ENCODE results near the gene SAPCD1. TPM values are rescaled to one million over a fixed set of nuclear protein-coding genes. Genes with fewer than 3 reads are reported as not detected.

Gene SAPCD1
- total RNA-seq, 2 experiments from 2014 or later: 7.6 to 9.5 TPM

DNA sequence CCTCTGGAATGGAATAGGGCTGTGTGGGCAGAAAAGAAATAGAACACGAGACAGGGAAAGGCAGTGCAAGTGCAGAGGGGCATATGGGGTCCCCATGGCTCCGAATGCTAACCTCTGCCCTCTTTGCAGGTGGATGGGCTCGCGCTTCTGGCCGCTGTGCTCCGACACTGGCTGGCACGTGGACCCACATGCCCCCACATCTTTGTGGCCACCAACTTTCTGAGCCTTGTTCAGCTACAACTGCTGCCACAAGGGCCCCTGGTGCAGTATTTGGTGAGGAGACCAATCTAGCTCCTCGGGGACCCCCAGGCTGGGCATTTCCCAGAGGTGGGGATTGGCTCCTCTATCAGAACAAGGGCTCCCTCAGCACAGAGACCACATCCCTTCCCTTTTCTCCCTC, 1.1 kb upstream of the SAPCD1 start:
- H3K9me3 Mint-ChIP-seq: no peaks in the 10 kb centered on the region
- H3K4me1 Mint-ChIP-seq: no peaks in the 10 kb centered on the region
- no peak for DNase-seq
- H3K27ac Mint-ChIP-seq: no peak overlapping the region
- no peaks in the 10 kb centered on the region for H3K27me3 Mint-ChIP-seq
- H3K36me3 Mint-ChIP-seq: peaks cover 47% of the 10 kb centered on the region
- no peak overlapping the region for H3K4me3 Mint-ChIP-seq

- Mint-ChIP-seq H3K4me3 (no peak overlapping the region), H3K36me3 (peaks cover 46% of the 10 kb centered on the region), H3K27ac (no peak overlapping the region), H3K4me1 (no peaks in the 10 kb centered on the region), H3K9me3 (no peaks in the 10 kb centered on the region), H3K27me3 (no peaks in the 10 kb centered on the region)
- no peak for DNase-seq
Measured at GRCh38 chr6:31762878-31763618, 592 bp downstream of the SAPCD1 start.

DNA sequence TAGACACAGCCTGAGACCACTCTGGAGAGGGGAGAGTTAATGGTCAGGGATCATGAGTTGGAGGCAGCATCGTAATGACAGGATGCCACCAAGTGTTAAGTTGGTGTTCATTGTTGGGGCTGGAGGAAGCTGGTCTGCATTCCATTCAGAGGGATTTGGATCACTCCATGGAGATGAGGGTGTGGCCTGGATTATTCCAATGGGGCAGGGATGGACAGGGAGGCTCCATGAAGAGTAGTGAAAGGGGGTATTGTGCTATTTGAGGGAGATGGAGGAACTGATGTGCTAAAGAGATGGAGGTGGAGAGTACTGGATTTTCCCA, 1.1 kb downstream of the SAPCD1 start:
- no peaks in the 10 kb centered on the region for H3K27me3 Mint-ChIP-seq
- no peak for DNase-seq
- H3K36me3 Mint-ChIP-seq: peaks cover 44% of the 10 kb centered on the region
- no peaks in the 10 kb centered on the region for H3K4me1 Mint-ChIP-seq
- H3K27ac Mint-ChIP-seq: no peak overlapping the region
- no peaks in the 10 kb centered on the region for H3K9me3 Mint-ChIP-seq
- no peak overlapping the region for H3K4me3 Mint-ChIP-seq

- peaks cover 38% of the 10 kb centered on the region for H3K36me3 Mint-ChIP-seq
- H3K9me3 Mint-ChIP-seq: no peaks in the 10 kb centered on the region
- no peaks in the 10 kb centered on the region for H3K27me3 Mint-ChIP-seq
- H3K4me3 Mint-ChIP-seq: no peak overlapping the region
- no peaks in the 10 kb centered on the region for H3K4me1 Mint-ChIP-seq
- DNase-seq: no peak
- no peak overlapping the region for H3K27ac Mint-ChIP-seq
Measured at GRCh38 chr6:31764198-31764597, 1.7 kb downstream of the SAPCD1 start.

DNA sequence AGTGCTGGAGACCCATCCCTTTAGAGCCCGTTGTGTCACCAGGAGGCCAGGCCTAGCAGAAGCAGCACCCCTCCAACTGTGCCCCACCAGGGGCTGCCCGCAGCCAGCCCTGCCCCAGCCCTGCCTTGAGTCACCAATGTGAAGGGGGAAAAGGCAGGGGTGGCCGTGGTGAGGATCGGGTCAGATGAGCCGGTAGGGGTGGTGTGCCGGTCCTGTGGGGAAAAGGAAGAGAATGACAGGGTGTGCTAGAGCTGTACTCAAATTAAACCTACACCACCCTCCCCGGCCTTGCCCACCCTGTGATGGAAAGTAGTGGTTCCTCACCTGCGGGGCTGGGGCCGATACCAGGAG, 3.1 kb downstream of the SAPCD1 start:
- peaks cover 5% of the 10 kb centered on the region for H3K4me1 Mint-ChIP-seq
- no peaks in the 10 kb centered on the region for H3K27me3 Mint-ChIP-seq
- no peak for DNase-seq
- H3K4me3 Mint-ChIP-seq: no peak overlapping the region
- H3K36me3 Mint-ChIP-seq: peaks cover 34% of the 10 kb centered on the region
- no peak overlapping the region for H3K27ac Mint-ChIP-seq
- no peaks in the 10 kb centered on the region for H3K9me3 Mint-ChIP-seq

- Mint-ChIP-seq H3K9me3 (no peaks in the 10 kb centered on the region), H3K4me3 (no peak overlapping the region), H3K4me1 (peaks cover 7% of the 10 kb centered on the region), H3K27me3 (no peaks in the 10 kb centered on the region), H3K36me3 (peaks cover 29% of the 10 kb centered on the region), H3K27ac (no peak overlapping the region)
- DNase-seq: no peak
Measured at GRCh38 chr6:31765910-31766794, 3.7 kb downstream of the SAPCD1 start.

- Mint-ChIP-seq H3K36me3 (peaks cover 28% of the 10 kb centered on the region), H3K27ac (no peak overlapping the region), H3K4me1 (peaks cover 14% of the 10 kb centered on the region), H3K4me3 (no peak overlapping the region), H3K9me3 (peaks cover 2% of the 10 kb centered on the region), H3K27me3 (no peaks in the 10 kb centered on the region)
- no peak for DNase-seq
Measured at GRCh38 chr6:31767096-31767645, 4.7 kb downstream of the SAPCD1 start.

DNA sequence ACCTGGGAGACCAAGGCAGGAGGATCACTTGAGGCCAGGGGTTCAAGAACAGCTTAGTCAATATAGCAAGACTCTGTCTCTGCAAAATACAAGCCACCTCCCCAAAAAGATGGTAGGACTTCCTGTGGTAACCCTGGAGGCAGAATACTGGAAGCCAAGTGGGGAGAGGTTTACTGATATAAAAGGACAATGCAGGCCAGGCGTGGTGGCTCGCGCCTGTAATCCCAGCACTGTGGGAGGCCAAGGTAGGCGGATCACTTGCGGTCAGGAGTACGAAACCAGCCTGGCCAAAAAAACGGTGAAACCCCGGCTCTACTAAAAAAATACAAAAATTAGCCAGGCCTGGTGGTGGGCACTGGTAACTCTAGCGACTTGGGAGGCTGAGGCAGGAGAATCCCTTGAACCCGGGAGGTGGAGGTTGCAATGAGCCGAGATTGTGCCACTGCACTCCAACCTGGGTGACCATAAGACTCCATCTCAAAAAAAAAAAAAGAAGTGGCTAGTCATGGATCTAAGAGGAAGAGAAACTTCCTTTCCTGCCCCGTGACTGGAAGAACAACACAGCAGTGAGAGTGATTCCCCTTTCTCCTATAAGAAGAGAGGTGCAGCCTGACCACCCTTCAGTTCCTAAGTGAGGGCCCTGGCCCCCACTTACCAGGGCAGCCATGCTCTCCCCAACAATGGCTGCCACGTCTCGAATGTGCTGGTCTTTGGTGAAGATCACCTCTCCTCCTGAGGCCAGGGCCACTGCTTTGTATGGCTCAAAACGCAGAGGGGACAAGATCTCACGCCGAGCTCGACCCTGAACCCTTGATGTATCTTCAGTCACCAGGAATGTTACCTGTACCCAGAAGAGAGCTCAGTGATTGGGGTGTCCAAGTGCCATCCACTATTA, 6.2 kb downstream of the SAPCD1 start:
- Mint-ChIP-seq H3K4me3 (no peak overlapping the region), H3K36me3 (peaks cover 23% of the 10 kb centered on the region)

DNA sequence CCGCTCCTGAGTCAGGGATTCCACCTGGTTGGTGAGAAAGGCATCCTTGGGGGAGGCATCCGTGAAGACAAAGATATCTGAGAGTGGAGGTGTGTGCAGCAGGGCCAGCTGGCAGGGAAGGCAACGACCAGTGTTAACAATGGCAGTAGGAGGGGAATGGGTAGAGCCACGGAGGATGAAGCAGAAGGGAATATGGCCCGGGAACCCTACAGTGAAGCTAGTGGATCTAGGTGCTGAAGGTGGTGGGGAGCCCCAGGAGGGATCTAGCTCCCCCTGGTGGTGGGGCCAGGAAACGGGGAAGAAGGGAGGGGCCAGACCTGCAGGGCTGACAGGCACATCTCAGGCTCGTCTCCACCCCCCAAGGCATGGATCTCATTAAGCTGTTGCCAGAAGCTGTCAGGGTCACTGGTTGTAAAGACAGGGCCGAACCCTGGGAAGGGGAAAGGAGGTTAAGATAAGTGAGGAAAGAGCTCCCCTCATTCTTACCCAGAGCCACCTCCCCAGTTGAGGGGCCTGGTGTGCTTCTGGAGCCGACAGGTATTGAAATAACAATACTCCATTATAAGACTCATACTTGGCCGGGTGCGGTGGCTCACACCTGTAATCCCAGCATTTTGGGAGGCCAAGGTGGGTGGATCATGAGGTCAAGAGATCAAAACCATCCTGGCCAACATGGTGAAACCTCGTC, 7.4 kb downstream of the SAPCD1 start:
- peak; percentile 81 for DNase-seq
- Mint-ChIP-seq H3K36me3 (peaks cover 18% of the 10 kb centered on the region), H3K27ac (no peak overlapping the region), H3K4me1 (peaks cover 18% of the 10 kb centered on the region), H3K9me3 (peaks cover 2% of the 10 kb centered on the region), H3K27me3 (no peaks in the 10 kb centered on the region), H3K4me3 (no peak overlapping the region)

More for the DNA sequence above, 6.2 kb downstream of the SAPCD1 start:
- H3K27me3 Mint-ChIP-seq: no peaks in the 10 kb centered on the region
- DNase-seq: no peak
- peaks cover 18% of the 10 kb centered on the region for H3K4me1 Mint-ChIP-seq
- H3K9me3 Mint-ChIP-seq: peaks cover 2% of the 10 kb centered on the region
- no peak overlapping the region for H3K27ac Mint-ChIP-seq

- Mint-ChIP-seq H3K36me3 (peaks cover 14% of the 10 kb centered on the region), H3K27me3 (peaks cover 3% of the 10 kb centered on the region), H3K27ac (no peak overlapping the region), H3K4me1 (peaks cover 25% of the 10 kb centered on the region), H3K4me3 (no peak overlapping the region), H3K9me3 (peaks cover 2% of the 10 kb centered on the region)
- DNase-seq: no peak
Measured at GRCh38 chr6:31770860-31771259, 8.4 kb downstream of the SAPCD1 start.

DNA sequence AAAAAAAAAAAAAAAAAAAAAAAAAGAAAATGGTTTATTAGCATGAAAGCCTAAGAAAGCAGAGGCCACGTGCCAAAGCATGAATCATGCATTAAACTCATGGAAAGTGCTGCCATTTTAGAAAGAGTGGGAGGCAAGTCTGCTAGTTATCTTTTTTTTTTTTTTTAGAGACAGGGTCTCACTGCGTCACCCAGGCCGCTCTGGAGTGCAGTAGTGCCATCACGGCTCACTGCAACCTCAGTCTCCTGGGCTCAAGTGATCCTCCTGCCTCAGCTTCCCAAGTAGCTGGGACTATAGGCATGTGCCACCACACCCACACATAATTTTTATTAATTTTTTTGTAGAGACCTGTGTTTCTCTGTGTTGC, 9.5 kb downstream of the SAPCD1 start:
- Mint-ChIP-seq H3K4me3 (no peak overlapping the region), H3K27me3 (peaks cover 6% of the 10 kb centered on the region), H3K27ac (peak overlapping the region; percentile 60), H3K9me3 (peaks cover 2% of the 10 kb centered on the region), H3K4me1 (peaks cover 33% of the 10 kb centered on the region), H3K36me3 (peaks cover 14% of the 10 kb centered on the region)
- DNase-seq: peak; percentile 39

- H3K4me1 Mint-ChIP-seq: peaks cover 37% of the 10 kb centered on the region
- peaks cover 2% of the 10 kb centered on the region for H3K9me3 Mint-ChIP-seq
- no peak overlapping the region for H3K4me3 Mint-ChIP-seq
- H3K27ac Mint-ChIP-seq: no peak overlapping the region
- no peak for DNase-seq
- H3K36me3 Mint-ChIP-seq: peaks cover 25% of the 10 kb centered on the region
- H3K27me3 Mint-ChIP-seq: peaks cover 6% of the 10 kb centered on the region
Measured at GRCh38 chr6:31775184-31775583, 12.7 kb downstream of the SAPCD1 start.

GRCh38 chr6:31775633-31776484, 13.4 kb downstream of the SAPCD1 start:
- Mint-ChIP-seq H3K4me1 (peaks cover 37% of the 10 kb centered on the region), H3K36me3 (peaks cover 25% of the 10 kb centered on the region), H3K4me3 (no peak overlapping the region), H3K27me3 (peaks cover 6% of the 10 kb centered on the region), H3K27ac (peak overlapping the region; percentile 51), H3K9me3 (peaks cover 2% of the 10 kb centered on the region)
- no peak for DNase-seq

All from activated naive CD8-positive, alpha-beta T cell treated with anti-CD3 and anti-CD28 coated beads for 36 hours (primary cell).